Loucy (cell line): ENCODE results near the gene B3GAT1.

Experiments
- H2AFZ ChIP-seq: fragments of 200-600 bp; sonication (generic); 2 replicates; pipeline ENCODE4 v1.6.0; 2016; ENCODE audit warnings: antibody characterized with exemption, mild to moderate bottlenecking, low read length, moderate library complexity
- H3F3A ChIP-seq: fragments of 200-600 bp; 2 replicates; pipeline ENCODE4 v1.6.0; 2016; ENCODE audit warnings: antibody characterized with exemption, low read depth, mild to moderate bottlenecking
- H3K27me3 ChIP-seq: fragments of 200-600 bp; sonication (generic); 2 replicates; pipeline ENCODE4 v1.6.1; 2014; ENCODE audit warnings: low read length, mild to moderate bottlenecking; ENCODE audit not compliant: insufficient read depth, poor library complexity, severe bottlenecking
- H3K36me3 ChIP-seq: fragments of 200-600 bp; sonication (generic); 2 replicates; pipeline ENCODE4 v1.6.1; 2016; ENCODE audit warnings: low read length; ENCODE audit not compliant: insufficient read depth
- H3K4me1 ChIP-seq: fragments of 200-600 bp; sonication (generic); 2 replicates; pipeline ENCODE4 v1.5.1; 2014; ENCODE audit warnings: low read length, mild to moderate bottlenecking; ENCODE audit not compliant: insufficient read depth, poor library complexity, severe bottlenecking
- H3K4me2 ChIP-seq: fragments of 200-600 bp; sonication (generic); 2 replicates; pipeline ENCODE4 v1.6.0; 2014; ENCODE audit warnings: antibody characterized with exemption, low read length, low read depth, mild to moderate bottlenecking; ENCODE audit not compliant: poor library complexity, severe bottlenecking
- H3K4me3 ChIP-seq: fragments of 200-600 bp; sonication (generic); 2 replicates; pipeline ENCODE4 v1.5.1; 2014; ENCODE audit warnings: low read length, mild to moderate bottlenecking, mixed read lengths; ENCODE audit not compliant: poor library complexity, severe bottlenecking
- H3K79me2 ChIP-seq: fragments of 200-600 bp; sonication (generic); 2 replicates; pipeline ENCODE4 v1.6.1; 2014; ENCODE audit warnings: low read length; ENCODE audit not compliant: insufficient read depth
- H3K9ac ChIP-seq: fragments of 200-600 bp; sonication (generic); 2 replicates; pipeline ENCODE4 v1.6.0; 2014; ENCODE audit warnings: mild to moderate bottlenecking, low read depth, low read length, moderate library complexity; ENCODE audit not compliant: poor library complexity, severe bottlenecking
- H3K9me2 ChIP-seq: fragments of 200-600 bp; sonication (generic); replicated peaks from 2 replicates; pipeline ENCODE4 v1.6.1; 2016; ENCODE audit warnings: low read depth, low read length, mixed read lengths
- H3K9me3 ChIP-seq: fragments of 200-600 bp; sonication (generic); 2 replicates; pipeline ENCODE4 v1.6.1; 2014; ENCODE audit warnings: mild to moderate bottlenecking, antibody characterized with exemption, low read length, low read depth; ENCODE audit not compliant: insufficient read depth
- H4K20me1 ChIP-seq: fragments of 200-600 bp; sonication (generic); 2 replicates; pipeline ENCODE4 v1.6.0; 2014; ENCODE audit warnings: antibody characterized with exemption, low read length, mild to moderate bottlenecking; ENCODE audit not compliant: insufficient read depth, poor library complexity, severe bottlenecking
- CTCF ChIP-seq: fragments of 200-600 bp; sonication (generic); conservative IDR thresholded peaks from 2 replicates; pipeline ENCODE4 v1.5.1; 2014; ENCODE audit warnings: mild to moderate bottlenecking, antibody characterized with exemption, low read length
- EZH2phosphoT487 ChIP-seq: fragments of 200-600 bp; IDR thresholded peaks from 2 replicates; pipeline ENCODE4 v1.6.1; 2018; ENCODE audit warnings: antibody characterized with exemption, mild to moderate bottlenecking, moderate library complexity, borderline replicate concordance

B3GAT1 gene

GRCh38 chr11:134413826-134414731 lies 2.0 kb upstream of the B3GAT1 start:
- H3K4me1 ChIP-seq: no peaks in the 10 kb centered on the region
- H3K36me3 ChIP-seq: no peaks in the 10 kb centered on the region
- no peak overlapping the region for H3K4me3 ChIP-seq
- peaks cover 17% of the 10 kb centered on the region; the same call in 1 of the 2 replicates for H3K9me3 ChIP-seq
- H3K27me3 ChIP-seq: no peaks in the 10 kb centered on the region
- no peak overlapping the region for H2AFZ ChIP-seq
- H3F3A ChIP-seq: no peaks in the 10 kb centered on the region
- H3K9me2 ChIP-seq: no peaks in the 10 kb centered on the region
- H3K4me2 ChIP-seq: no peak overlapping the region
- H3K9ac ChIP-seq: no peak overlapping the region
- H4K20me1 ChIP-seq: no peaks in the 10 kb centered on the region
- H3K79me2 ChIP-seq: no peaks in the 10 kb centered on the region
- TF ChIP-seq EZH2phosphoT487 (no peak), CTCF (no peak)

- Histone ChIP-seq H4K20me1 (no peaks in the 10 kb centered on the region), H3K9me2 (no peaks in the 10 kb centered on the region), H2AFZ (no peak overlapping the region), H3K9ac (no peak overlapping the region), H3K4me2 (no peak overlapping the region), H3K27me3 (no peaks in the 10 kb centered on the region), H3K4me3 (no peak overlapping the region), H3K9me3 (peaks cover 11% of the 10 kb centered on the region; the same call in 1 of the 2 replicates), H3F3A (no peaks in the 10 kb centered on the region), H3K36me3 (no peaks in the 10 kb centered on the region), H3K4me1 (no peaks in the 10 kb centered on the region), H3K79me2 (no peaks in the 10 kb centered on the region)
- TF ChIP-seq CTCF (no peak), EZH2phosphoT487 (no peak)
Observed at GRCh38 chr11:134413043-134413825, 1.2 kb upstream of the B3GAT1 start.

GRCh38 chr11:134410766-134411165 lies 1.3 kb downstream of the B3GAT1 start:
- no peaks in the 10 kb centered on the region for H3K27me3 ChIP-seq
- TF ChIP-seq EZH2phosphoT487 (no peak), CTCF (no peak)
- no peaks in the 10 kb centered on the region for H3F3A ChIP-seq

More at GRCh38 chr11:134410766-134411165, 1.3 kb downstream of the B3GAT1 start:
- Histone ChIP-seq H3K9me2 (no peaks in the 10 kb centered on the region), H3K9me3 (peaks cover 2% of the 10 kb centered on the region; the same call in 1 of the 2 replicates), H3K4me1 (no peaks in the 10 kb centered on the region), H3K4me2 (no peak overlapping the region), H3K4me3 (no peak overlapping the region), H3K79me2 (no peaks in the 10 kb centered on the region), H3K9ac (no peak overlapping the region), H4K20me1 (no peaks in the 10 kb centered on the region), H2AFZ (no peak overlapping the region), H3K36me3 (no peaks in the 10 kb centered on the region)
